Neural cell (in vitro differentiated cells): Measurements from ENCODE around the gene TIGD6.

Experiments used
- POLR2AphosphoS5 ChIP-seq: IDR thresholded peaks from 2 replicates; pipeline ENCODE4 v1.6.1; 2012
- RAD21 ChIP-seq: fragments of 450-650 bp; conservative IDR thresholded peaks from 2 replicates; pipeline ENCODE4 v1.6.1; 2014; ENCODE audit warnings: antibody characterized with exemption, mild to moderate bottlenecking, moderate library complexity
- TF ChIP-seq, protein P1 (sequence below): fragments of 450-650 bp; IDR thresholded peaks from 2 replicates; pipeline ENCODE4 v1.5.1; 2014; ENCODE audit warnings: antibody characterized with exemption, mild to moderate bottlenecking, moderate library complexity; ENCODE audit not compliant: poor library complexity, severe bottlenecking

DNA sequence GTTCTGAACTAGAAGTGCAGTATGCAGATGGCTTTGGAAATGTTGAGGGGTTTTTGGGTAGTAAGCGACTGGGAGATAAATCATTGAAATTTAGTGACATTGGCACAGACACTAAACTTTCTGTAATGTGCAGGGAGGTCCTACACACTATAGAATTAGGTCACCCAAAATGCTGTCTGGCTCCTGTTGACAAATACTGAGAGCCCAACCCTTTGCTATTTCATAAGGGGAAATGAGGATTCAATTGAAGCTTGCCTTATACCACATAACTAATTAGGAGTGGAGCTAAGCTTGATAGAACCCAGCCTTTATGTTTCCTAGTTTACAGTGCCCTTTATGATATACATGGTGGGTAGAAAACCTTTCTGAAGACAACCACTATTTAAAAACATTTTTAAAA lies 22.7 kb upstream of the TIGD6 start:
- TF ChIP-seq, protein P1, sequence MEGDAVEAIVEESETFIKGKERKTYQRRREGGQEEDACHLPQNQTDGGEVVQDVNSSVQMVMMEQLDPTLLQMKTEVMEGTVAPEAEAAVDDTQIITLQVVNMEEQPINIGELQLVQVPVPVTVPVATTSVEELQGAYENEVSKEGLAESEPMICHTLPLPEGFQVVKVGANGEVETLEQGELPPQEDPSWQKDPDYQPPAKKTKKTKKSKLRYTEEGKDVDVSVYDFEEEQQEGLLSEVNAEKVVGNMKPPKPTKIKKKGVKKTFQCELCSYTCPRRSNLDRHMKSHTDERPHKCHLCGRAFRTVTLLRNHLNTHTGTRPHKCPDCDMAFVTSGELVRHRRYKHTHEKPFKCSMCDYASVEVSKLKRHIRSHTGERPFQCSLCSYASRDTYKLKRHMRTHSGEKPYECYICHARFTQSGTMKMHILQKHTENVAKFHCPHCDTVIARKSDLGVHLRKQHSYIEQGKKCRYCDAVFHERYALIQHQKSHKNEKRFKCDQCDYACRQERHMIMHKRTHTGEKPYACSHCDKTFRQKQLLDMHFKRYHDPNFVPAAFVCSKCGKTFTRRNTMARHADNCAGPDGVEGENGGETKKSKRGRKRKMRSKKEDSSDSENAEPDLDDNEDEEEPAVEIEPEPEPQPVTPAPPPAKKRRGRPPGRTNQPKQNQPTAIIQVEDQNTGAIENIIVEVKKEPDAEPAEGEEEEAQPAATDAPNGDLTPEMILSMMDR = no peak
- no peak for TF ChIP-seq POLR2AphosphoS5
- TF ChIP-seq RAD21 = no peak
